Measurements from ENCODE around the gene COG6. TPM values are rescaled to one million over a fixed set of nuclear protein-coding genes. Genes with fewer than 3 reads are reported as not detected.

Gene COG6
- total and polyA plus RNA-seq, 2 of the 4 experiments (the other 2 are of a cell fraction), result 22.8 to 37.5 TPM

DNA sequence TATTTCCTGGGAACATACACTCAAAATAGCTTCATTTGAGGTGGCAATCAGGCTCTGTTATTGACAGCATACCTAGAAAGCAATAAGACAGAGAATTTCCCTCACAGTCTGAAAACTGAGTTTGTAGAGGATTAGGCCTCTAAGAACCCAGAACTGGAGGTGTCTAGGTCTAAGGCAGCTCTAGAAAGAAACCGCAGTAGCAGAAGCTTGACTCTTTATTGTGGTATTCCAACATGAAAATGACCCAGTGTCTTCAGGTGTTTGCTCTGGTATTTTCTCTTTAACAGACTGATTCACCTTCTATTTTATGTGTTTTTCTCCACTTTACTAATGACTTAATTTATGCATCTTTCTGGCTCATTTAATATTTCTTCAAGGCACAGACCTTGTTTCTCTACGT lies 8.5 kb downstream of the COG6 start:
- CTCF ChIA-PET, result no interaction called here
- dilution Hi-C loops (cut with HindIII; ENCODE audit: low sequenced_read_pairs, unreplicated experiment), result no loop called here

More for the DNA sequence above, 8.5 kb downstream of the COG6 start:
- no peak overlapping the region for H4K91ac ChIP-seq (ENCODE audit: insufficient read depth, low read depth, low read length)
- no peak overlapping the region for H4K5ac ChIP-seq (ENCODE audit: low read depth, low read length)
- H2AK9ac ChIP-seq (replicated peaks; ENCODE audit: low read depth, low read length, poor library complexity), result no peak overlapping the region
- no peaks in the 10 kb centered on the region; the same call in 1 of the 2 replicates for H3K9me1 ChIP-seq (ENCODE audit: insufficient read depth, low read length)
- peaks cover 2% of the 10 kb centered on the region for H3K36me3 ChIP-seq (ENCODE audit: control insufficient read depth, insufficient read depth, low read length)
- H2AFZ ChIP-seq (replicated peaks; ENCODE audit: low read length, poor library complexity), result no peak overlapping the region
- no peak overlapping the region for H3K18ac ChIP-seq (ENCODE audit: low read depth, low read length)
- TF ChIP-seq NFE2L2 (IDR thresholded peaks at IDR 0.05; ENCODE audit: low read depth, low read length) (no peak), MAFK (IDR thresholded peaks at IDR 0.05; ENCODE audit: low read depth, low read length) (no peak), POLR2A (IDR thresholded peaks at IDR 0.05; ENCODE audit: low read depth, low read length) (no peak), RFX5 (IDR thresholded peaks at IDR 0.05; ENCODE audit: low read depth, low read length) (no peak), SMC3 (IDR thresholded peaks at IDR 0.05; ENCODE audit: low read depth, low read length) (no peak), FOS (IDR thresholded peaks at IDR 0.05; ENCODE audit: low read depth, low read length) (no peak), CHD1 (IDR thresholded peaks at IDR 0.05; ENCODE audit: low read depth, low read length) (no peak), CEBPB (IDR thresholded peaks at IDR 0.05; ENCODE audit: low read depth, low read length) (no peak), MAZ (IDR thresholded peaks at IDR 0.05; ENCODE audit: borderline replicate concordance, low read depth, low read length) (no peak), MXI1 (IDR thresholded peaks at IDR 0.05; ENCODE audit: borderline replicate concordance, low read depth, low read length) (no peak), RCOR1 (IDR thresholded peaks at IDR 0.05; ENCODE audit: insufficient replicate concordance, low read length) (no peak), RAD21 (IDR thresholded peaks at IDR 0.05; ENCODE audit: low read length) (no peak), BHLHE40 (IDR thresholded peaks at IDR 0.05; ENCODE audit: low read depth, low read length) (no peak)
- TF ChIP-seq, protein P1, sequence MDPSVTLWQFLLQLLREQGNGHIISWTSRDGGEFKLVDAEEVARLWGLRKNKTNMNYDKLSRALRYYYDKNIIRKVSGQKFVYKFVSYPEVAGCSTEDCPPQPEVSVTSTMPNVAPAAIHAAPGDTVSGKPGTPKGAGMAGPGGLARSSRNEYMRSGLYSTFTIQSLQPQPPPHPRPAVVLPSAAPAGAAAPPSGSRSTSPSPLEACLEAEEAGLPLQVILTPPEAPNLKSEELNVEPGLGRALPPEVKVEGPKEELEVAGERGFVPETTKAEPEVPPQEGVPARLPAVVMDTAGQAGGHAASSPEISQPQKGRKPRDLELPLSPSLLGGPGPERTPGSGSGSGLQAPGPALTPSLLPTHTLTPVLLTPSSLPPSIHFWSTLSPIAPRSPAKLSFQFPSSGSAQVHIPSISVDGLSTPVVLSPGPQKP (IDR thresholded peaks at IDR 0.05; ENCODE audit: borderline replicate concordance, low read depth, low read length), result no peak
- TF ChIP-seq, protein P2, sequence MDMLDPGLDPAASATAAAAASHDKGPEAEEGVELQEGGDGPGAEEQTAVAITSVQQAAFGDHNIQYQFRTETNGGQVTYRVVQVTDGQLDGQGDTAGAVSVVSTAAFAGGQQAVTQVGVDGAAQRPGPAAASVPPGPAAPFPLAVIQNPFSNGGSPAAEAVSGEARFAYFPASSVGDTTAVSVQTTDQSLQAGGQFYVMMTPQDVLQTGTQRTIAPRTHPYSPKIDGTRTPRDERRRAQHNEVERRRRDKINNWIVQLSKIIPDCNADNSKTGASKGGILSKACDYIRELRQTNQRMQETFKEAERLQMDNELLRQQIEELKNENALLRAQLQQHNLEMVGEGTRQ (IDR thresholded peaks at IDR 0.05; ENCODE audit: low read depth, low read length), result no peak
- TF ChIP-seq, protein P3, sequence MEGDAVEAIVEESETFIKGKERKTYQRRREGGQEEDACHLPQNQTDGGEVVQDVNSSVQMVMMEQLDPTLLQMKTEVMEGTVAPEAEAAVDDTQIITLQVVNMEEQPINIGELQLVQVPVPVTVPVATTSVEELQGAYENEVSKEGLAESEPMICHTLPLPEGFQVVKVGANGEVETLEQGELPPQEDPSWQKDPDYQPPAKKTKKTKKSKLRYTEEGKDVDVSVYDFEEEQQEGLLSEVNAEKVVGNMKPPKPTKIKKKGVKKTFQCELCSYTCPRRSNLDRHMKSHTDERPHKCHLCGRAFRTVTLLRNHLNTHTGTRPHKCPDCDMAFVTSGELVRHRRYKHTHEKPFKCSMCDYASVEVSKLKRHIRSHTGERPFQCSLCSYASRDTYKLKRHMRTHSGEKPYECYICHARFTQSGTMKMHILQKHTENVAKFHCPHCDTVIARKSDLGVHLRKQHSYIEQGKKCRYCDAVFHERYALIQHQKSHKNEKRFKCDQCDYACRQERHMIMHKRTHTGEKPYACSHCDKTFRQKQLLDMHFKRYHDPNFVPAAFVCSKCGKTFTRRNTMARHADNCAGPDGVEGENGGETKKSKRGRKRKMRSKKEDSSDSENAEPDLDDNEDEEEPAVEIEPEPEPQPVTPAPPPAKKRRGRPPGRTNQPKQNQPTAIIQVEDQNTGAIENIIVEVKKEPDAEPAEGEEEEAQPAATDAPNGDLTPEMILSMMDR (conservative IDR thresholded peaks at IDR 0.05; ENCODE audit: low read depth, low read length), result no peak
- intact Hi-C loops (cut with micrococcal nuclease), result no loop called here
- ATAC-seq (ENCODE audit: low read depth) (no peak), DNase-seq (no peak)
- H3K4me1 ChIP-seq (ENCODE audit: control insufficient read depth, insufficient read depth, low read length), result no peaks in the 10 kb centered on the region
- H3K27me3 ChIP-seq (ENCODE audit: control insufficient read depth, insufficient read depth, low read length), result no peaks in the 10 kb centered on the region
- no peak overlapping the region for H4K8ac ChIP-seq (ENCODE audit: low read depth in 2 of 2, low read length in 2 of 2)
- H2BK5ac ChIP-seq (ENCODE audit: low read depth, low read length, poor library complexity, severe bottlenecking), result no peak overlapping the region
- H2BK120ac ChIP-seq (ENCODE audit: low read depth, low read length), result no peak overlapping the region
- POLR2A ChIA-PET (ENCODE audit: unreplicated experiment), result no interaction called here
- no peaks in the 10 kb centered on the region for H4K20me1 ChIP-seq (ENCODE audit: insufficient read depth, low read length)
- H3K14ac ChIP-seq (replicated peaks; ENCODE audit: low read depth, low read length), result no peak overlapping the region
- peaks cover 0 to 3% of the 10 kb centered on the region in 2 experiments; a peak in 1 of 4 replicates for H3K79me1 ChIP-seq (ENCODE audit: low read depth in 1 of 2, low read length in 2 of 2)
- no peak overlapping the region for H3K9ac ChIP-seq (ENCODE audit: low read depth, low read length)
- H3K4ac ChIP-seq (ENCODE audit: low read depth, low read length), result no peak overlapping the region
- H3K9me3 ChIP-seq (ENCODE audit: control insufficient read depth, insufficient read depth, low read length), result no peaks in the 10 kb centered on the region
- no peak overlapping the region for H3K27ac ChIP-seq (ENCODE audit: insufficient read depth, low read length)
- BruUV-seq (replicated peaks), result no TSS peak
- no peak overlapping the region for H3K4me3 ChIP-seq (ENCODE audit: insufficient read depth, low read depth, low read length)
- no peak overlapping the region for H2BK15ac ChIP-seq (ENCODE audit: low read depth, low read length)
- WGBS, 2 experiments (ENCODE audit: extremely low coverage in 2 of 2, insufficient read length in 1 of 2), result no CpG with 5 or more reads among the region's 2 CpGs
- no peak overlapping the region for H2BK20ac ChIP-seq (ENCODE audit: low read depth, low read length)
- no peak overlapping the region for H2AK5ac ChIP-seq (ENCODE audit: low read depth, low read length)
- no peak overlapping the region for H3K23ac ChIP-seq (ENCODE audit: low read depth, low read length)
- H3K56ac ChIP-seq (ENCODE audit: extremely low read depth, insufficient read depth, low read length), result no peak overlapping the region
- in situ Hi-C loops (cut with MboI; ENCODE audit: low sequenced_read_pairs), result no loop called here
- no peak overlapping the region for H3K4me2 ChIP-seq (ENCODE audit: low read depth, low read length)

Data from IMR-90 (cell line).